NCI-H774 (cell line): ENCODE results near the gene KRTAP5-1.

Experiments
- DNase-seq: peaks from one replicate; lab custom pipeline; 2025; lab: John Stamatoyannopoulos, UW

KRTAP5-1 gene

DNA sequence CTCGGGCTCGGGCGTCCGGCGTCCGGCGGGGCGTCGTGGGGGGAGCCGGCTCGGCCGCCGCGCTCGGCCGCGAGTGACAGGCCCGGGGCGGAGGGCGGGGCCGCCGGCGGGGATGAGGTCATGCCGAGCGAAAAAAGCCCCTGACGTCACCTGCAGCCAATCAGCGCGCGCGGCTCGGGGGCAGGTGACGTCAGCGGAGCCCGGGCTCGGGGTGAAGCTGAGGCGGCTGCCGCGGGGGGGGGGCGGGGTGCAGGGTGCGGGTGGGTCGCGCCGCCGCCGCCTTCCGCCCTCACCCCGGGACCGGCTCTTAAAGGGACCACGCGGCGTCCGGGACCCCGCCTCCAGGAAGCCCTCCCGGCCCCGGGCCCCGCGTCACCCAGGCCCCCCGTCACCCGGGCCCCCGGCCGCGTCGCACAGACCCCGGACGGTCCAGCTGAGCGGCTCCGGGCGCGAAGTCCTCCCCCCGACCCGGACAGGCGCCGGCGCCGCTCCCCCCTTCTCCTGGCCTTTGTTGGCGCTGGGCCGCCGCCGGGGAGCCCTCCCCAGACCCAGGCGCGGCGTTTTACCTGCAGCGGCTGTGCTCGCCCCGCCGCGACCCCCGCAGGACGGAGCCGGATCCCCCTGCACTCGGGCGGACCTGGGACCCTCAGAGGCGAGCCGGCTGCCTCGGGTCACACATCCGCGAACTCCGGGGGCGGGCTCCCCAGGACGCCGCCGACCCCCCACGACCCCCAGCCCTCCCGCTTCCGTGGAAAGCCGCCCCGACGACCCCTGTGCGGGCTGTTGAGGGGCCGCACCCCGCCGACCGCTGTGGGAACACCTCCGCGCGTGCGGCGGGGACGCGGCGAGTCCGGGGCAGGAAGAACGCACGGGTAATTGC is 12.6 kb downstream of the KRTAP5-1 start, which contains the start of gene DUSP8:
Gene DUSP8 (minus strand): TSS at position 75 of the 880 bp plus-strand sequence. CDS start 6,445 bp downstream, outside the sequence.
- peak; percentile 87 for DNase-seq

DNA sequence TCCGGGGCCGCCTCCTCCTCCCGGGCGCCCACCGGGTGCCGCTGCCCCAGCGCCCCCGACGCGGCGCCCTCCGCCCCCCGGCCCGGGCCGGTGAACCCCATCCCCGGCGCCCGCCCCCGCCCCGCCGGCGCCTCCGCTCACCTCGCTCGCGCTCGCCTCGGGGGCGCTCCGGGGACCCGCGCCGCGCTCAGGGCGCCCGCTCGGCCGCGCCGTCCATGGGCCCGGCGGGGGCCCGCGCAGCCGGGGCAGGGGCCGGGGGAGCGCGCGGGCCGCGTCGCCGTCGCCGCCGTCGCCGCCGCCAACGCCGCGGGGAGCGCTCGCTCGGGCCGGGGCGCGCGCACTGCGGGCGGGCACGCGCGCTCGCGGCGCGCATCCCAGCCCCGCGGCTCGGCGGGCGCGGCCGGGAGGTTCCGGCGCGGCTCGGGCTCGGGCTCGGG is 13.3 kb downstream of the KRTAP5-1 start:
- no peak for DNase-seq

DNA sequence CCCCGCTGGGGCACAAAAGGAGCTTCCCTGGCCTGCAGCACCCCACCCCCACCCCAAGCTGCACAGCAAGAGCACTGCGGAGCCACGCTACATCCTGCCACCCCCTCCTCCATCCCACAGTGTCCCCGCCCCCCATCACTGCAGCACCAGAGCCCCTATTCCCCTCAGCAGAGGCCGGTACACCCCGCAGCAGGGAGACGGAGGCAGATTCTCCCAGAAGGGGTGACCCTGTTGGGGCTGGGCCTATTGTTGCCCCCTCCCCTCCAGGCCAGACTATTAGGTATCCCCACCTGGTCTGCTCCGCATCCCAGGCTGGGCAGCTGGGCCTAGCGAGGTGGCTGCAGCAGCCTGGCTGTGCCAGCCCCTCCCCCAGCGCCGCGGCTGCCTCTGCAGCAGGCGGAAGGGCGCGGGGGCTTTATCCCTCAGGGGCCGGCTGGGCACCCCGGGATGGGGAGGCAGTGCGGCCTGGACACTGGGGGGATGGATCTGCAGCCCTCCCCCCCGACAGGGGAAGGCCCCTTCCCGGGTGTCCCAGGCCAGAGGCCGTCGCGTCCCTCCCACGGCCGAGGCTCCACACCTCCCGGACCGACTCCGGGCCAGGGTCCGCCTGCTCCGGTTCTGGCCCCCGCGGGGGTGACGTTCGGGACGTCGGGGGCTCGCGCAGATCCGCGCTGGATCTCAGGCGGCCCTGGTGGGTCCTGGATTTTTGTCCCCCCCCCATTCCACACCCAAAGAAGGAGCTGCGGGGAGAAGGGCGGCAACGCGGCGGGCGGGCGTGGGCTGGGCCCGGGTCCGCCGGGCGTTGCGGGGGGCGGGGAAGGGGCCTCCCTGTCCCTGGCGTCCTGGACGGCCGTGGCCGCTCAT is 14.0 kb downstream of the KRTAP5-1 start:
- no peak for DNase-seq

DNA sequence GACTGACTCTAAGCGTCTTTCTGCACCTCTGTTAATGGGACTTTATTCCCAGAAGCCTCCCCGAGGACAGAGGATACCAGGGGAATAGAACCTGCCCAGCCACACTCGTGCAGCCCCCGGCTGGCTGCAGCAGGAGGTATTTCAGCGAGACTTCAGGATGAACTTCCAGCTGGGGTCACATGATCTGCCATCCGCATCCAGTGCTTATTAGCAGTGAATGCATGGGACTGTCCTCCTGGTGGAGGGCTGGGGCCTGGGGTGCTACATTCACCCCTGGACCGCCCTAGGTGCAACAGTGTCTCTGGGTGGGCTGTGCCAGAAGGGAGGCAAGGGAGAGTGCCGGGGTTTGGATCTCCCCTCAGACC is 14.6 kb downstream of the KRTAP5-1 start:
- DNase-seq: no peak

DNA sequence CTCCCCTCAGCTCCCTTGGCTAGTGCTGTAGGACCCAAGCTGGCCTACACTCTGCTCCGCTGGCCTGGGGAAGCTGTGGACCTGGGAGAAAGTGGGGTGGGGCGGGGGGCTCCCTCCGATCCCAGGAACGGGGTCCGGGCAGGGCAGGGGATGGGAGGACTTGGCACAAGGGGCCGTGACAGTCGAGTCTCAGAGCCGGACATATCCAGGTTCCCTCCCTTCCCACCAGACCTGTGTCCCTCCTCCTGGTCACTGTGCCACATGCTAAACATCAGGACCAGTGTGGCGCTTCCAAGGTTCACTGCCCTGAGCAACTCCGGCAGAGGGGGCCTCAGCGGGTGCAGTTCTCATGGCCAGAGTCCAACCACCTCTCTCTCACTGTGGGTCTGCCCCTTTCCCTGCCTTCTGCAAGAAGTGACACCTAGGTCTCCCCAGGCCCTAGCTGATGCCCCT is 15.1 kb downstream of the KRTAP5-1 start:
- DNase-seq: no peak

DNA sequence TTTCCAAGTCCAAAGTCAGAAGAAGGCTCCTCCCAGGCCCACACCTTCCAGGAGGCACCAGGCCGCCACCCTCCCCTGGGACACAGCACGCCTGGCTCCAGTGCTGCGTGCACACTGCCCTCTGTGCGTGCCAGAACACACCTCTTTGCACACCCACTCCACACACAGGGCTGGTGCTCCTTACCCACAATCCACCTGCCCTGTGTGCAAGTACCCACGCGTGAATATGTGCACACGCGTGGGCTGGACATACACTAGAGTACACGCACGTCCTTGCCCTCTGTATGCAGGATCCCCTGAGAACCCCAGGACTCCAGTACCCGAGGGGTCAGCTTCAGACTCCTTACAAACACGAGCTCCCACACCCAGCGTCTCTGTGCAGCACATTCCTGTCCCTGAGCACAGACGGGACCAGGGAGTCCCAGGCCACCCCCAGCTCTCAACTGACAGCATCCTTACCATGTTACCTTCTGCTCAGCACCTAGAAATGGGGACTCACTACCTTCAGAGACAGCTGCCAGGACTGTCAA is 15.8 kb downstream of the KRTAP5-1 start:
- DNase-seq: no peak

DNA sequence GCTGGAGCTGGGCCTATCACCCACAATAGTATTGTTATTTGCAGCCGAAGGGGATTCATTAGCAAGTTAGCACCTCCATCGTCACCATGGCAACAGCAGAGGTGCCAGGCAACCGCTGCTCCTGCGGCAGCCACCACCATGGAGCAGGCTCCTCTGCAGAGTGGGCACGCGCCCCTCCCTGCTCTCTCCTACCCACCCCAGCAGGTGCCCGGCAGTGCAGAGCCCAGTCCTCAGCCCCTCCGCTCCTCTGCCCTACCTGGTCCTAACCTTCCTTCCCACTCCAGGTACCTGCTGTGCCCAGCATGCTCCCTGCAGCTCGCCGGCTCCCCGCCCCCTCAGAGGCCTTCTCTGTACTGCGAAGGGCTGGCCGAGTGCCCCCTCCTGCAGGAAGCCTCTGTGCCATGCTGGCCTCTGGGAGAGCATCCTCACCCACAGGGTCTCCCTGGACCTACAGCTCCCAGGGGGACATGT is 16.6 kb downstream of the KRTAP5-1 start:
- no peak for DNase-seq

DNA sequence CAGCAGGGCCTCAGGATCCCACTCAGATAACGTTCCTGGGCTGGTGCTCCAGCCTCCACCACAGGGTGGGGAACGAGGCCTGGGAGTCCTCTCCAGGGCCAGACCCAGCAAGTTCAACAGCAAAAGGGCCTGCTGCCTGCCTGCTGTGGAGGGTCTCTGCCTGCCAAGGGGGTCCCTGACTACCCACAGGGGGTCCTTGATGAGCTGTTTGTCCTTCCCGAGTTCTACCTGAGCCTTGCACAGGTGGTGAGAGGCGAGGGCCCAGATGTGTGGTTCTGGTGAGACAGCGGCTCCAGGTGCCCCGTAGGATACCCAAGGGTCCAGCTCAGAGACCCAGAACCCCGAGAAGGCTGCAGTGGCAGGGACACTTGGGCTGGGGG is 17.4 kb downstream of the KRTAP5-1 start:
- no peak for DNase-seq

DNA sequence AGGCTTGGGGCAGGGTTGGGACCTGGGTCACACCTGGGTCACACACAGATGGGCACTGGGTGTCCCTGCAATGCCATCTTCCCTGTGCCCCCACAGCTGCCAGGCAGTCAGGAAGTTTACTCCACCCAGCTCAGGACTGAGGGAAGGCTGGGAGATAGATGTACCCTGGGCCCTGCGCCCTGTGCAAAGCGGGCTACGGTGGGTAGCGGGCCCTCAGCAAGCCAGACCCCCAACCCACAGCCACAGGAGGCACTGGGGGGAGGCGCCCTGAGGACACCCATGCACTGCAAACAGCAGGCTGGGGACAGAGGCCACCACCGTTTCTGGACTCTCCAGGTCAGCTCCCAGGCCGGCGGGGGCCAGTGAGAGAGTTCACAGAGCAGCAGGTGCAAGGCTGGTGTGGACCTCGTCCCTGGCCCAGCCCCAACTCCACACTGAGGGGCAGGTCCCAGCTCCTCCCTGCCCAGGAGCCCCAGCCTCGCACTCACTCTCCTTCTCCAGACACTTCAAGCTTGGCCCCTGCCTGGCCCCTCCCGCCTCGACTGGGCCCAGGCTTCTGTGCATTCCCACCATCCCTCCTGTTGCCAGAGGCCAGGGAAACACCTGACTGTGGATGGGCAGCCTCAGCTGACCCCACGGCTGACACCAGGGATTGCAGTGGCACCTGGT is 17.9 kb downstream of the KRTAP5-1 start:
- DNase-seq: no peak

DNA sequence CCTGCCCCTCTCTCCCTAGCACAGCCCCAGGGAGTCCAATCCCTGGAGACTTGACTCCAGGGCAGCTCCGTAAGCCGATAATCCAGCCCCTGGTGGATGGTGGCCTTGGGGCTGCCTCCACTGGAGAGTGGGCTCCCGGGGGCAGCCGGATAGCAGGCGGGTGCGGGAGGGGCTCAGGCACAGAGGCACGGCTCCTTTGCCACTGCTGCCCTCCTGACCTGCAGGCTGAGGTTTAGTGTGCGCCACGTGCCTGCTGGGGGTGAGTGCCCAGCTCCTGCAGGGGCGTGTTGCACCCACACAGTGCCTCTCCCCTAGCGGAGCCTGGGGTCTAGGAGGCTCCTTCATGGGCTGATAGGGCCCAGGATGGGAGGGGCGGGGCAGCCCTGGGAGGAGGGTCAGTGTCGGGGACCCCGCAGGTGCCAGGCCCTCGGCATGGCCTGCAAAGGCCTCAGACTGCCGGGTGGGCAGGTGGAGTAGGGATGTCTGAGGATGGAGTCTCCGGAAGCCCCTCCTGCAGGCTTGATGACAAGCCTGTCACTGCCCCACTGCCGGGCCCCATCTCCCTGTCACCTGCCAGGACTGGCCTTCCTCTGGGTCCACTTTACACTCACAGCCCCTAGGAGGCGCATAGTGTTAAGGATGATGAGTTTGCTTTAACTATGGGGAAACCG is 18.6 kb downstream of the KRTAP5-1 start:
- no peak for DNase-seq

DNA sequence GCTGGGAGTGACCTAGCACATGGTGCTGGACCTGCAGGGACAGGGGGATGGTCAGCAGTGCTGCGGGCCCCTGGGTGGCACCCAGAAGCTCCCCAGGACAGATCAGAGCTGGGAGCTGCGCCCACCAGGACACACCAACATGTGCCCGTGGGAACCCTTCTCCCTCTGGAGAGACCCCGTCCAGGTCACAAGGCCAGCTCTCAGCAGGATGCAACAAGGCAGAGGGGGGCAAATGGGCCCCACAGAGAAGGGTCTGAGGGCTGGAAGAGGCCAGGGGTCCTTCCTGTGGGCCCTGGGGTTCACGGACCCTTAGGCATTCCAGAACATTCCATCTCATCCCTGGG is 19.2 kb downstream of the KRTAP5-1 start:
- no peak for DNase-seq

DNA sequence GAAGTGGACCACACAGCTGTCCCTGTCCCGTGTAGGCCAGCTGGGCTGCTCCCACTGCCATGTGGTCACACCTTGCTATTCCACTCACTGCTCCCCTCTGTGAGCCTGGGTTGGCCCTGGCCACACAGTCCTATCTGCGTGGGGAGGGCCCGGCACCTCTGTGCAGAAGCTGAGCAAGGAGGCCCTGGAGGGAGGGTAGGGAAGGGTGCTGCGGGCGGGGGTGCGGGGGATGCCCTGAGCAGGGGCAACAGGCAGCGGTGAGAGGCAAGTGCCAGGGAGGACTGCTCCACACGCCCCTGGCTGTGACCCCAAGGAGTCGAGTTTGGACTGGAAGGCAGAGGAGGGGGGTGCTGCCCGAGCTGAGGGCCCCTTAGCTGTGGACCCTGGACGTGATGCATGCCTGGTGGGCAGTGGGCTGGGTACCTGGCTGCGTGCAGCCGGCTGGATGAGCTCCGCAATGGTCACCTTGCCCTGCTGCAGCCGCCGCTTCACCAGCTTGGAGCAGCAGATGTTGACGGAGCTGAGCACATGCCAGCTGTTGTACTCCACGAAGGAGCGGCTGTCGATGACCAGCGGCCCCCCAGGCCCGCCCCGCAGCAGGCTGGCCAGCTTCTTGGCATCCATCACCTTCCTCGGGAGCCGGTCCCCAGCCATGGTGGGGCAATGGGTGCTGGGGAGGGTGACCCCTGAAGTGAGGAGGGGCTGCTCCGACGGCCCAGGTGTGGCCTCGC is 19.7 kb downstream of the KRTAP5-1 start:
- no peak for DNase-seq

DNA sequence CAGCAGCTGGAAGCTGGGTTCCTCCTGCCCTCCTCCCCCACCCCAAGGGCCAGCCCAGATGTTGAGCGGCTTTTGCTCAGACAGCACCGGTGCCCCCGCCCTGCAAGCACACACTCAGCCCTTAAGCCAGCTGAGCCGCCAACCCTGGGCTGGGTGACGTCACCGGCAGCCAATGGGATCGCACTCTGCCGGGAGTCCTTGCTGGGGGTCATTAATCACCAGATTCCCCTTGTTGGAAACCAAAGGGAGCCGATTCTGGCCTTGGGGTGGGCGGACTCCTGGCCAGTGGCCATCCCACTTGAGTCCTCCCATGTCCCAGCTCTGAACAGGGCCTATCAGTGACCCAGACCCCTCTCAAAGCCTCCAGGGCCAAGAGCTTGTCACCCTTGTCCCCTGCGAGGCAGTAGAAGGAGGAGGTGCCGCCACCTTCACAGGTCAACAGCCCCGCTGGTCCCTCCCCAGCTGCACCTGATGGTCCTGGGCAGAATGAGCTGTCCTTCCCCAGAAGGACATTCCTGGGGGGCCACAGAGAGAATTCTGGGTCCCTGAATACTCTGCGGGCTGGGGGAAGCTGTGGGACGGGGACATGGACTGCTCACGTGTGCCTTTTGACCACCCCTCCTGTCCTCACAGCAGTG is 20.4 kb downstream of the KRTAP5-1 start:
- peak; percentile 33 for DNase-seq

DNA sequence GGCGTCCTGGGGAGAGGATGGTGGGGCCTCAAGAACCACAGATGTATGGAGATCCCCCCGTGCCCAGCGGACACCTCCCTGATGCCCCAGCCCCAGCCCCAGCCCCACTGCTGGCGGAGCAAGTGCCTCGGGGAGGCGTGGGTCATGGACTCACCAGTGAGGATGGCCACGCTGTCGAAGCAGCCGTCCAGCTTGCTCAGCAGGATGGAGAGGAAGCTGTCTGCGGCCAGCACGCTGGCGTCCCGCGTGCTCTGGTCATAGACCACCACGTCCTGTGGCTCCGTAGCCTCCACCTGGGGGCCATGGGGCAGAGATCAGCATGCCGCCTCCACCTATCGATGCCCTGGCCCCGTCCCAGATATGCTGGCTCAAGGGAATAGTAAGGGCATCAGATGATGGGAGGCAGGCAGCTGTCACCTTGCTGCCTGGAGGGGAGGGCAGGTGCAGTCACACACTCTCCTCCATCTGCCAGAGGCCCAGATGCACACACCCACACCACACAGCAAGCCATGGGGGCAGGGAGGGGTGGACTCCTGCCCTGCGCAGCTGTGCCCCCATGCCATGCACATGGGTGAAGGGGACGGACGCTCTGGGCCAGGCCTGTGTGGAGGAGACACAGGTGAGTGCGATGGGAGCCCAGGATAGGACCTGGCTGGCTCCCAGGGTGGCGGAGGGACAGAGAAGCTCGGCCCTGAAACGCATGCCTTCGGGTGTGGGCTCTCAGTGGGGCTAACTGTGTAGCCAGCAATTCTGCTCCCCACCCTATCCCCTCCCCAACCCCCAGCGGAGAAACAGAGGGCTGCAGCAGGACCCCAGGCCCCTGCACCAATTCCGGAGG is 21.2 kb downstream of the KRTAP5-1 start:
- DNase-seq: no peak

DNA sequence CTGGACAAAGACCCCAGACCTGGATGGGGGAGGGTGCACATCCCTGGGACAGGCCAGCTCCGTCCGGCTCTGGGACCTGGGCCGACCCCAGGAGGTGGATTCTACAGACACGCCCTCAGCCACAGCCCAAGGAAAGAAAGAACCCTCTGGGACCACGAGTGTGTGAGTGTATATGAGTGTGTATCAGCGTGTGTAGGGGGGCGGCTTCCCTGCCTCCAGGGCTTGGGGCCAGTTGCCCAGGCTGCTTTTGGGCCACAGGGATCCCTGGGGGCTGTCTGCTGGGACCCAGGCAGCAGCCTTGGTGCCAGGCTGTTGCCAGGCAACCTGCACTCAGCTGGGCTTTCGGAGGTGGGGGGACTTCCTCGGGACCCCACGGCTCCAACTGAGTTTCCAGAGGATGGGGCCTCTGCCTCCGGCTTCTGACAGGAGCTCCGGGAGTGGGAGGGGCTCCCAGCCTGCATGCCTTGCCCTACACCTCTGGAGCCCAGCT is 21.9 kb downstream of the KRTAP5-1 start:
- DNase-seq: no peak

DNA sequence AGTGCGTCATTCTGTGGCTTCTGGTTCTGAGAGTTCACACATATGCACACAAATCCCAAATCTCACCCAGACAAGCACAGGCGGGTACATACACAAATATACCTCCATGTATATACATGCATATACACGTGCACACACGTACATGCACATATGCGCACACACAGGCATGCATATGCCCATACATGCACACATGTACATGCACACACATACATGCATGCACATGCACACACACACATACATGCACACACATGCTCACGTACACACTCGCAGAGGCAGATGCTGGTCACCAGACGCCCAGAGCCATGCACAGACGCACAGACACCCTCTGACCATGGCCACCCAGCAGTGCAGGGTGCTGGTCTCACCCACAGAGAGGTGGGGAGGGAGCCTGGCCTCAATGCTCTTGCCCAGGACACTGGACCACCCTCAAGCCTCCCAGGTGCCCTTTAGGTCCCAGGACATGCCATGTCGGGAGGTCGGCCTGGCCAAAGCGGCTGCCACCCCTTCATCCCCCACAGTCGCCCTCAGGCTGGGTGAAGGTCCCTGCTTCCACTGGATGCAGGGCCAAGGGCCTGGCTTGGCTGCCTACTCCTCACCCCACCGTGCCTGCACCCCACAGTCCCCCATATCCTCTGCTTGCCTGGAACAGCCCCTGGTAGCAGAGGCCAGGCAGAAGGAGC is 22.5 kb downstream of the KRTAP5-1 start:
- no peak for DNase-seq

DNA sequence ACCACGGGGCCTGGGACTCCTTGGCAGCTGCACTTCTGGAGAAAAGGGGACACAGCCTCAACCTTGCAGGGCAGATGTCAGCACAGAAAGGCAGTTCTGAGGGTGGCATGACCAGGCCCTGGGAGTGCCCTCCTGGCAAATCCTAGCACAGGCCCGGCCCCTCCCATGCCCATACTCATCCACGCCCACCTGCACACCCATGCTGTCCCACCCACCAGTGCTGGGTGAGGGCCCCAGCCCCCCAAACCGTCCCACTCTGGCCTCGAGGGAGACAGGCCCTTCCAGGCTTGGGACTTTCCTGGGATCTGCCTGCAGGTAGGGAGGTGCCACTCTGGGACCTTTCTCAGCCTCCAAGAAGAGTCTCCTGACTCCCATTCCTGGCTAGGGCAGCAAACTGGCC is 23.1 kb downstream of the KRTAP5-1 start:
- no peak for DNase-seq

DNA sequence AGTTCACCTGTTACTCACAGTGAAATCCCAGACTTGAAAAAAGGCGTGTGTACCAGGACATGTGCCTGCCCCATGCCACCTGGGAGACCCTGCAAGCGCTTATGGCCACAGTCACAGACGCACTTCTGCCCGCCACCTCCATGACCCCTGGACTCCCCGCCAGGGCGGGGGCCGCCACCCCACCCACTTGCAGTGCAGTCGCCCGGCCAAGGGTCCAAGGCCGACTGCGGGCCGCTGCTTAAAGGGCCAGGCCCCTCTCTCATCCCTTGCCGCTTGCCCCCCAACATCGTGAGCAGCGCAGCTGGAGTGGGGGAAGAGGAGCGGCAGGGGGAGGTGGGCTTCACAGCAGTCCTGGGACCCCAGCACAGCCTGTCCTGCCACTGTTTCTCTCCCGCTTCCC is 23.8 kb downstream of the KRTAP5-1 start:
- no peak for DNase-seq
